ENCODE results near the gene TMEM247.

DNA sequence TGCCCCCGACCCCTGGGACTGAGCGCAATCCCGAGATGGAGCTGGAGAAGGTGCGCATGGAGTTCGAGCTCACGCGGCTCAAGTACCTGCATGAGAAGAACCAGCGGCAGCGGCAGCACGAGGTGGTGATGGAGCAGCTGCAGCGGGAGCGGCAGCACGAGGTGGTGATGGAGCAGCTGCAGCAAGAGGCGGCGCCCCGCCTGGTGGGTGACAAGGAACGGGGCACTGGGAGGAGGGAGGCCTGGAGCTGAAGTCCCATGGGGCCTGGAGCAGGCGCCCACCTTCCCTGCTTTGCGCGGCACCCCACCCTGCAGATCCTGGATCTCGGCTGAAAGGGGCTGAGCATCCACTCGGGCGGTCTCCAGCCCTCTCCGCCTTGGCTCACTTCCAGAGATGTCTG, 1.2 kb downstream of the TMEM247 start:
- TF ChIP-seq, protein P1, sequence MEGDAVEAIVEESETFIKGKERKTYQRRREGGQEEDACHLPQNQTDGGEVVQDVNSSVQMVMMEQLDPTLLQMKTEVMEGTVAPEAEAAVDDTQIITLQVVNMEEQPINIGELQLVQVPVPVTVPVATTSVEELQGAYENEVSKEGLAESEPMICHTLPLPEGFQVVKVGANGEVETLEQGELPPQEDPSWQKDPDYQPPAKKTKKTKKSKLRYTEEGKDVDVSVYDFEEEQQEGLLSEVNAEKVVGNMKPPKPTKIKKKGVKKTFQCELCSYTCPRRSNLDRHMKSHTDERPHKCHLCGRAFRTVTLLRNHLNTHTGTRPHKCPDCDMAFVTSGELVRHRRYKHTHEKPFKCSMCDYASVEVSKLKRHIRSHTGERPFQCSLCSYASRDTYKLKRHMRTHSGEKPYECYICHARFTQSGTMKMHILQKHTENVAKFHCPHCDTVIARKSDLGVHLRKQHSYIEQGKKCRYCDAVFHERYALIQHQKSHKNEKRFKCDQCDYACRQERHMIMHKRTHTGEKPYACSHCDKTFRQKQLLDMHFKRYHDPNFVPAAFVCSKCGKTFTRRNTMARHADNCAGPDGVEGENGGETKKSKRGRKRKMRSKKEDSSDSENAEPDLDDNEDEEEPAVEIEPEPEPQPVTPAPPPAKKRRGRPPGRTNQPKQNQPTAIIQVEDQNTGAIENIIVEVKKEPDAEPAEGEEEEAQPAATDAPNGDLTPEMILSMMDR (IDR thresholded peaks at IDR 0.05; ENCODE audit: borderline replicate concordance, extremely low read depth, low read length, poor library complexity, severe bottlenecking) = no peak
- no peak for TF ChIP-seq EZH2 (IDR thresholded peaks at IDR 0.05; ENCODE audit: borderline replicate concordance, low read depth, low read length, severe bottlenecking)
